Common myeloid progenitor, CD34-positive (primary cell): ENCODE results near the gene CYP51A1.
"Not testable (repeated sequence)": the region's sequence is repeated elsewhere in the genome, so short reads cannot be mapped to it uniquely, and the experiment has no call there.

ENCODE experiments used
- CTCF ChIA-PET: fragments of 350-600 bp; sonication (Branson Sonifier 250); formaldehyde crosslinking; loops from one replicate; lab custom pipeline; 2021; ENCODE audit warnings: antibody characterized with exemption; lab: Charles Lee
- POLR2A ChIA-PET: fragments of 350-600 bp; sonication (Branson Sonifier 250); formaldehyde crosslinking; loops from one replicate; lab custom pipeline; 2021; ENCODE audit warnings: antibody characterized with exemption; lab: Charles Lee
- DNase-seq, 3 donors: peaks; one replicate each; pipeline versions ENCODE4 v3.0.0 to v3.0.0-alpha.2; 2013
- H3K27ac ChIP-seq, 2 experiments: 1 replicate in 1 of 2; 2 replicates in 1 of 2; pipeline ENCODE4 v1.7.0; 2013; ENCODE audit warnings: inconsistent platforms in 2 of 2, low read length in 2 of 2, mild to moderate bottlenecking in 2 of 2, low read depth in 1 of 2, moderate library complexity in 1 of 2; ENCODE audit not compliant: severe bottlenecking in 2 of 2, insufficient read depth in 1 of 2, poor library complexity in 1 of 2
- H3K27me3 ChIP-seq, 5 experiments: replicated peaks in 2 of 5; 1 replicate in 3 of 5; 2 replicates in 2 of 5; pipeline versions ENCODE4 v1.6.1 to v1.7.0; 2013; ENCODE audit warnings: low read length in 4 of 5, mild to moderate bottlenecking in 2 of 5, moderate library complexity in 2 of 5, inconsistent platforms in 1 of 5; ENCODE audit not compliant: insufficient read depth in 5 of 5, control insufficient read depth in 4 of 5
- H3K36me3 ChIP-seq, 4 experiments: 1 replicate in 2 of 4; 2 replicates in 2 of 4; pipeline versions ENCODE4 v1.6.1 to v1.7.0; 2013; ENCODE audit warnings: low read length in 3 of 4, control low read depth in 1 of 4, mild to moderate bottlenecking in 1 of 4; ENCODE audit not compliant: control insufficient read depth in 4 of 4, insufficient read depth in 4 of 4
- H3K4me1 ChIP-seq, 4 experiments: 1 replicate in 3 of 4; 2 replicates in 1 of 4; pipeline versions ENCODE4 v1.6.1 to v1.7.1; 2013; ENCODE audit warnings: low read length in 3 of 4, mild to moderate bottlenecking in 3 of 4, control low read depth in 1 of 4, inconsistent platforms in 1 of 4, moderate library complexity in 1 of 4; ENCODE audit not compliant: control insufficient read depth in 4 of 4, insufficient read depth in 4 of 4; ENCODE audit errors: control extremely low read depth in 1 of 4
- H3K4me3 ChIP-seq, 7 experiments: 1 replicate in 4 of 7; 2 replicates in 3 of 7; pipeline versions ENCODE4 v1.5.1 to v1.7.0; 2013; ENCODE audit warnings: mild to moderate bottlenecking in 7 of 7, low read length in 6 of 7, moderate library complexity in 6 of 7, inconsistent platforms in 2 of 7, low read depth in 2 of 7, control low read depth in 1 of 7; ENCODE audit not compliant: insufficient read depth in 4 of 7, control insufficient read depth in 1 of 7; ENCODE audit errors: extremely low read depth in 1 of 7
- H3K9me3 ChIP-seq, 5 experiments: 1 replicate in 4 of 5; 2 replicates in 1 of 5; pipeline versions ENCODE4 v1.6.1 to v1.7.1; 2013; ENCODE audit warnings: low read length in 4 of 5, mild to moderate bottlenecking in 2 of 5, inconsistent platforms in 1 of 5, low read depth in 1 of 5, moderate library complexity in 1 of 5; ENCODE audit not compliant: control insufficient read depth in 4 of 5, insufficient read depth in 2 of 5; ENCODE audit errors: control extremely low read depth in 1 of 5
- WGBS: methylation state at CpG from one replicate; pipeline ENCODE4 v1.1.5; 2013; ENCODE audit not compliant: insufficient coverage; 5-methylcytosine and 5-hydroxymethylcytosine counted together

CYP51A1 gene

GRCh38 chr7:92156990-92157389 is 22.7 kb upstream of the CYP51A1 start:
- POLR2A ChIA-PET = no interaction called here
- no peak for DNase-seq
- CTCF ChIA-PET = no interaction called here
- Histone ChIP-seq H3K27me3 (no peaks in the 10 kb centered on the region), H3K9me3 (peaks cover 0 to 1% (median 0%) of the 10 kb centered on the region in 5 experiments), H3K27ac (no peak overlapping the region), H3K4me1 (no peaks in the 10 kb centered on the region), H3K4me3 (no peak overlapping the region), H3K36me3 (no peaks in the 10 kb centered on the region)

- CTCF ChIA-PET = no interaction called here
- 100% methylated on average over 1 of the region's 1 CpG for WGBS
- Histone ChIP-seq H3K9me3 (no peaks in the 10 kb centered on the region), H3K4me1 (no peaks in the 10 kb centered on the region), H3K27me3 (no peaks in the 10 kb centered on the region), H3K36me3 (no peaks in the 10 kb centered on the region), H3K4me3 (no peak overlapping the region), H3K27ac (no peak overlapping the region)
- POLR2A ChIA-PET = no interaction called here
- DNase-seq = no peak
Observed at GRCh38 chr7:92155108-92155739, 20.9 kb upstream of the CYP51A1 start.

GRCh38 chr7:92150450-92151017 is 16.3 kb upstream of the CYP51A1 start:
- no peak for DNase-seq
- Histone ChIP-seq H3K4me1 (no peaks in the 10 kb centered on the region), H3K4me3 (no peak overlapping the region), H3K36me3 (no peaks in the 10 kb centered on the region), H3K27me3 (no peaks in the 10 kb centered on the region), H3K9me3 (no peaks in the 10 kb centered on the region), H3K27ac (no peak overlapping the region)
- WGBS = no CpG with 5 or more reads among the region's 1 CpG
- ChIA-PET POLR2A (no interaction called here), CTCF (no interaction called here)

GRCh38 chr7:92149736-92150239 is 15.5 kb upstream of the CYP51A1 start:
- Histone ChIP-seq H3K9me3 (no peaks in the 10 kb centered on the region), H3K27me3 (no peaks in the 10 kb centered on the region), H3K4me1 (no peaks in the 10 kb centered on the region), H3K27ac (no peak overlapping the region), H3K4me3 (no peak overlapping the region), H3K36me3 (no peaks in the 10 kb centered on the region)
- no peak for DNase-seq
- ChIA-PET POLR2A (no interaction called here), CTCF (no interaction called here)
- 100% methylated on average over 1 of the region's 5 CpGs for WGBS

- POLR2A ChIA-PET = not testable (repeated sequence)
Observed at GRCh38 chr7:92143192-92143880, 9.1 kb upstream of the CYP51A1 start.

GRCh38 chr7:92142791-92143190 is 8.5 kb upstream of the CYP51A1 start:
- H3K9me3 ChIP-seq, CTCF ChIA-PET, H3K4me3 ChIP-seq, H3K27me3 ChIP-seq, H3K27ac ChIP-seq, H3K36me3 ChIP-seq, H3K4me1 ChIP-seq, DNase-seq, POLR2A ChIA-PET: not testable (repeated sequence)
- 99% methylated on average over 9 of the region's 9 CpGs for WGBS

More at GRCh38 chr7:92143192-92143880, 9.1 kb upstream of the CYP51A1 start:
- H3K36me3 ChIP-seq, DNase-seq, H3K4me3 ChIP-seq, H3K4me1 ChIP-seq, H3K27me3 ChIP-seq, H3K27ac ChIP-seq, H3K9me3 ChIP-seq: not testable (repeated sequence)
- WGBS = 93% methylated on average over 41 of the region's 50 CpGs
- CTCF ChIA-PET = interaction anchor here (0.8 kb wide), 1 partner anchor 10 kb away, joined by 3 read pairs; no protein-coding TSS in a partner anchor

- H3K36me3 ChIP-seq = no peaks in the 10 kb centered on the region
- no peak overlapping the region for H3K4me3 ChIP-seq
- POLR2A ChIA-PET = no interaction called here
- peaks cover 0 to 5% (median 2%) of the 10 kb centered on the region in 4 experiments for H3K4me1 ChIP-seq
- no peak for DNase-seq
- WGBS = 100% methylated on average over 2 of the region's 7 CpGs
- peaks cover 0 to 6% (median 0%) of the 10 kb centered on the region in 5 experiments for H3K9me3 ChIP-seq
- CTCF ChIA-PET = interaction anchor here (1.6 kb wide), 1 partner anchor 9 kb away, joined by 3 read pairs; no protein-coding TSS in a partner anchor
- H3K27me3 ChIP-seq = no peaks in the 10 kb centered on the region
- H3K27ac ChIP-seq = no peak overlapping the region
Observed at GRCh38 chr7:92141161-92141560, 6.9 kb upstream of the CYP51A1 start.
